ENCODE data around the gene MACF1.

DNA sequence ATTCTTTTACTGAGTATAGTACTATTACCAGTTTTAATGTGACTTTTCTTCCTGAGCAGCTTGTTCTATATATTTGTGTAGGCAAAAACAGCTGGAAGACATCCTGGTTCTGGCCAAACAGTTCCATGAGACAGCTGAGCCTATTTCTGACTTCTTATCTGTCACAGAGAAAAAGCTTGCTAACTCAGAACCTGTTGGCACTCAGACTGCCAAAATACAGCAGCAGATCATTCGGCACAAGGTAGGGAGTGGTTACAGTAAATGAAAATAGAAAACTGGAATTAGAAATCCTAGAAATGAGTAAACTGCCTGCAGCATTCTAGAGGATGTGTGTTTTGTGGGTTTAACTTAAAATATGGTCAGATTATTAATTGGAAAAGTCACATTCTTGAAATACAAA lies 222.9 kb downstream of the MACF1 start:
- TF ChIP-seq, protein P1, sequence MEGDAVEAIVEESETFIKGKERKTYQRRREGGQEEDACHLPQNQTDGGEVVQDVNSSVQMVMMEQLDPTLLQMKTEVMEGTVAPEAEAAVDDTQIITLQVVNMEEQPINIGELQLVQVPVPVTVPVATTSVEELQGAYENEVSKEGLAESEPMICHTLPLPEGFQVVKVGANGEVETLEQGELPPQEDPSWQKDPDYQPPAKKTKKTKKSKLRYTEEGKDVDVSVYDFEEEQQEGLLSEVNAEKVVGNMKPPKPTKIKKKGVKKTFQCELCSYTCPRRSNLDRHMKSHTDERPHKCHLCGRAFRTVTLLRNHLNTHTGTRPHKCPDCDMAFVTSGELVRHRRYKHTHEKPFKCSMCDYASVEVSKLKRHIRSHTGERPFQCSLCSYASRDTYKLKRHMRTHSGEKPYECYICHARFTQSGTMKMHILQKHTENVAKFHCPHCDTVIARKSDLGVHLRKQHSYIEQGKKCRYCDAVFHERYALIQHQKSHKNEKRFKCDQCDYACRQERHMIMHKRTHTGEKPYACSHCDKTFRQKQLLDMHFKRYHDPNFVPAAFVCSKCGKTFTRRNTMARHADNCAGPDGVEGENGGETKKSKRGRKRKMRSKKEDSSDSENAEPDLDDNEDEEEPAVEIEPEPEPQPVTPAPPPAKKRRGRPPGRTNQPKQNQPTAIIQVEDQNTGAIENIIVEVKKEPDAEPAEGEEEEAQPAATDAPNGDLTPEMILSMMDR (IDR thresholded peaks at IDR 0.05; ENCODE audit: insufficient read depth, low read depth, low read length), result no peak
- no peak for TF ChIP-seq EZH2 (IDR thresholded peaks at IDR 0.05; ENCODE audit: insufficient read depth, low read length)
